GM19099 (cell line): ENCODE measurements around the gene OSBPL3.

ENCODE experiments used
- POLR2A ChIP-seq: IDR thresholded peaks from 3 replicates; pipeline ENCODE4 v1.6.1; 2011; ENCODE audit warnings: low read depth; ENCODE audit not compliant: insufficient read length; ENCODE audit errors: extremely low read depth

OSBPL3 gene

DNA sequence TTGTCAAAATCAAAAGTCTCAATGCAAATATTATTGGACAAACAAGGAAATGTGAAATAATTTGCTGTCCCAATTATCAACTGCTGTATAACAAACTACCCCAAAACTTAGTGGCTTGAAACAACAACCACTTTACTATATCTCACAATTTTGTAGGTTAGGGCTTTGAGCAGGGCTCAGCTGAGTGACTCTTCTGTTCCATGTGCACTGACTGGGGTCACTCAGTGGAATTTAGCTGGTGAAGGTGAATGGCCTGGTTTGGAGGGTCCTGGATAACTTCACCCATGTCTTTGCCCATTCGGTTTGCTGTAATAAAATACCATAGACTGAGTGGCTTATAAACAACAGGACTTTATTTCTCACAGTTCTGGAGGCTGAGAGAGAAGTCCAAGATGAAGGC is 219.0 kb downstream of the OSBPL3 start:
- TF ChIP-seq POLR2A = no peak

DNA sequence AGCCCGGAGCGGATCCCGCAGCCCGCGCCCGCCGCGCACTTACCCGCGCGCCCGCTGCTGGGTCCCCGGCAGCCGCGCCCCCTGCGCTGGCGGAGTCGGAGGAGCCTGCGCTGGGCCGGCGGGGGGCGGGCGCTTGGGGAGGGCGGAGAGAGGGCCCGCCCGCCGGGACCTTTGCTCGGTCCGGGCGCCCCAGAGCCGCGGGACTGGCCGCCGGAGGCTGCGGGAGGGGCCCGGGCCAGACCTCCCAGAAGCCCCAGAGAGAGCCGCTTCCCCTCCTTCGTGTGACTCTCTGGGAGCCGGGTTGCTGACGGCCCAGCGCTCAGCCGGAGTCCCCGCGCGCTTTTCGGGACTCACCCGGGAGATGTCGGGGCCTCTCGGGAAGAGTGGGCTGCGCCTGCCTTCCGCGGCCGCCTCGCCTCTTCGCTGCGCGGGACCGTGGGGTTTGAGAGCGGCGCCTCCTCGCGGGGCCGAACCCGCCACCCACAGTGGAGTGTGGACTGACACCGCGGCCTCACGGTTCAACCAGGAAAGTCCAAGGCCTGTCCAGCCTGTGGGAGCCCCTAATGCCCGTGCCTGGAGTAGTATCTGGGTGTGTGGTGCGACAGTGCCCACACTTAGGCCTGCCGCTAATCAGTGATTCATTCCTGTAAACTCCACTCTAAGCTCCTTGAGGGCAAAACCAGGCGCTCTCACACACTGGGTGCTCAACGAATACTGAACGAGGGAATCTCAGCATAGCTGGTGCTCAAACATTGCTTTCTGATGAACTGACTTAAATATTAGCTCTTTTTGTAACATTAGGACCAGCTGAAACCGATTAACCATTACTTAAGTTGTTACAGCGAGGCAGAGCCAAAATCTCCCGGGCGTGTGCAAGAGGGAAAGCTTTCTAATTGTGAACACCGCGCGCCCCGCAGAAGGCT is 222.4 kb downstream of the OSBPL3 start, which contains the start of gene GSDME:
Gene GSDME (minus strand): TSS at position 112 of the 923 bp plus-strand sequence. CDS start 7,690 bp downstream, outside the sequence.
- peak; percentile 57 for TF ChIP-seq POLR2A

- no peak for TF ChIP-seq POLR2A
Observed at GRCh38 chr7:24756545-24757352, 223.2 kb downstream of the OSBPL3 start.

- no peak for TF ChIP-seq POLR2A
Observed at GRCh38 chr7:24755541-24756407, 224.2 kb downstream of the OSBPL3 start.

GRCh38 chr7:24754906-24755506 is 225.0 kb downstream of the OSBPL3 start:
- TF ChIP-seq POLR2A = no peak

GRCh38 chr7:24752073-24752800 is 227.7 kb downstream of the OSBPL3 start:
- no peak for TF ChIP-seq POLR2A

- no peak for TF ChIP-seq POLR2A
Observed at GRCh38 chr7:24751484-24751883, 228.5 kb downstream of the OSBPL3 start.

GRCh38 chr7:24750441-24751055 is 229.4 kb downstream of the OSBPL3 start:
- no peak for TF ChIP-seq POLR2A

- TF ChIP-seq POLR2A = no peak
Observed at GRCh38 chr7:24748521-24748920, 231.5 kb downstream of the OSBPL3 start.
